C4-2B (cell line): ENCODE measurements around the gene OTOR.

Experiments
- H3K27ac ChIP-seq: fragments of 450-650 bp; 2 replicates; pipeline ENCODE4 v1.5.1; 2017
- ZFX ChIP-seq: fragments of 450-650 bp; IDR thresholded peaks from 2 replicates; pipeline ENCODE4 v1.6.1; 2017
- TF ChIP-seq, protein P1 (sequence below): fragments of 450-650 bp; conservative IDR thresholded peaks from 2 replicates; pipeline ENCODE4 v1.5.1; 2017; ENCODE audit warnings: mild to moderate bottlenecking

OTOR gene

DNA sequence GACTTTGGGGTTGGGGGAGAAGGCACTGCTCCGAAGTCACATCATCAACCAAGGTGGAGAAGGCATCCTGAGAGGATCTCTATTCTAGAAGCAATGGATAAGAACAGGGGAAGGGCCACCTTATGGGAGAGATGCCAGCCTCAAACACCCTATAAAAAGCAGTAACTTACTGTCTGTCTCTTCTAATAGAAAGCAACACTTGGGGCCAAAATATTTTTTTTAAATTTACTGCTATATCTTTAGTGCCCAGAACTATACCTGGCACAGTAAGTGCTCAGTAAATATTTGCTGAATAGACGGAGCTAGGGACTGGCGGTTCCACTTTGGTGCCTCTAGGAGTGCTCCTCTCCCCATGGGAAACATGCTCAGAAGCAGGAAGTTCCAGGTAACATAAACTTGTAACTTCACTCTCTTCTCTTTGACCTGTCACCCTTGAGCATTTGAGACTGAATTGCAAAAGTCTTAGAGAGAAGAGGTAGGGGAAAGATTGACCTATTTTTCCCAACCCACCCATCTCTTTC is 807 bp upstream of the OTOR start:
- no peak for TF ChIP-seq ZFX
- TF ChIP-seq, protein P1, sequence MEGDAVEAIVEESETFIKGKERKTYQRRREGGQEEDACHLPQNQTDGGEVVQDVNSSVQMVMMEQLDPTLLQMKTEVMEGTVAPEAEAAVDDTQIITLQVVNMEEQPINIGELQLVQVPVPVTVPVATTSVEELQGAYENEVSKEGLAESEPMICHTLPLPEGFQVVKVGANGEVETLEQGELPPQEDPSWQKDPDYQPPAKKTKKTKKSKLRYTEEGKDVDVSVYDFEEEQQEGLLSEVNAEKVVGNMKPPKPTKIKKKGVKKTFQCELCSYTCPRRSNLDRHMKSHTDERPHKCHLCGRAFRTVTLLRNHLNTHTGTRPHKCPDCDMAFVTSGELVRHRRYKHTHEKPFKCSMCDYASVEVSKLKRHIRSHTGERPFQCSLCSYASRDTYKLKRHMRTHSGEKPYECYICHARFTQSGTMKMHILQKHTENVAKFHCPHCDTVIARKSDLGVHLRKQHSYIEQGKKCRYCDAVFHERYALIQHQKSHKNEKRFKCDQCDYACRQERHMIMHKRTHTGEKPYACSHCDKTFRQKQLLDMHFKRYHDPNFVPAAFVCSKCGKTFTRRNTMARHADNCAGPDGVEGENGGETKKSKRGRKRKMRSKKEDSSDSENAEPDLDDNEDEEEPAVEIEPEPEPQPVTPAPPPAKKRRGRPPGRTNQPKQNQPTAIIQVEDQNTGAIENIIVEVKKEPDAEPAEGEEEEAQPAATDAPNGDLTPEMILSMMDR: peak; percentile 58

DNA sequence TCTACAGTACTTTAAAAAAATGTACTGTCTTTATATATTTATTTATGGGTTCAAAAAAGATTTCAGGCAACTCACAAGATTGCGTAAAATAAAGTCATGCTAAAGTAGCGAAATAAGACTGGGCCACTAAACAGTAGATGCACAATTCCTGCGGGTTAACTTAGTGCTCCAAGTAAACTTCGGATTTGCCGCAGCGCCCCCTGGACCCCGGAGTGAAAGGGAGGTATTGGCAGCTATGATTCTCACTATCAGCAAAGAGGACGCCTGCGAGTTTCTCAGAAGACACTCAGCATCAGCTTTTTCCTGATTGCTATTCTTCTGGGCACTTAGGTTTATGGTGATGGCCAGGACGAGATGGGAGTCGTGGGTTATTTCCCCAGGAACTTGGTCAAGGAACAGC is 1.4 kb downstream of the OTOR start:
- TF ChIP-seq, protein P1: no peak

More for the DNA sequence above, 807 bp upstream of the OTOR start:
- no peak overlapping the region for H3K27ac ChIP-seq

DNA sequence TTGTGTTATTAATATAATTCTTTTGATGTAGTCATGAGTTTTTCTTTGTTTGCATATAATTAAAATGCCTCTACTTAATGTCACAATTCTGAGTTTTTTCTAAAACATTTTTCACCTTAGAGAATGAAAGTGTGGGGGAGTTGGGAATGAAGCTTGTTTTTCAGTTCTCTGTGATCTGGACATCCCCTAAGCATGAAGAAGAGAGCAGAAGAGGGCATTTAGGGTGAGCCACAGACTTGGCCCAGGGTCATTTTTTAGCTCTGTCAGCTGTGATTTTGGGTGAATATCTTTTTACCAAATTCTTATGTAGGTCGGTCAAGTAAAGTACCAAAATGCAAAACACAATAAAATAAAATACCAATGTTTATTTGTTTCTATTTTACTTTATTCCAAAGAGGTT is 3.9 kb downstream of the OTOR start:
- H3K27ac ChIP-seq: no peak overlapping the region
- TF ChIP-seq ZFX: no peak
- TF ChIP-seq, protein P1: no peak

More for the DNA sequence above, 1.4 kb downstream of the OTOR start:
- no peak overlapping the region for H3K27ac ChIP-seq

DNA sequence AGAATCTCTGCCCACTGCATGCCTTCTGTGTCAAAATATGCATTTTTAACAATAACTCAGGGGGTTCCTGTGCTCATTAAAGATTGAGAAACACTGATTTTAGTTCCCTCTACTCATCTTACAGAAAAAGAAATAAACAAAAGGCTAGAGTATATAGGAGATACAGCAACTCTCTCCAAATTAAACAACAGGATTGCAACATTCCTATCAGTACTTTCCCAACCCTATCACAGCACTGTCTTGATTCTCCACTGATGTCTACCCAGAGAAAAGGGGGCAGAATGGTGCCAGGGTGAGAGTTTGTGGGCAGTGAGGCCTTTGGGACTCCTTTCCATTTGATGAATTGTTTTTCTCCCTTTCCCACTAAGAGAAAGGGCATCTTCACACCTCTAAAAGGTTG is 4.7 kb downstream of the OTOR start:
- no peak overlapping the region for H3K27ac ChIP-seq
- TF ChIP-seq, protein P1: no peak
- no peak for TF ChIP-seq ZFX

DNA sequence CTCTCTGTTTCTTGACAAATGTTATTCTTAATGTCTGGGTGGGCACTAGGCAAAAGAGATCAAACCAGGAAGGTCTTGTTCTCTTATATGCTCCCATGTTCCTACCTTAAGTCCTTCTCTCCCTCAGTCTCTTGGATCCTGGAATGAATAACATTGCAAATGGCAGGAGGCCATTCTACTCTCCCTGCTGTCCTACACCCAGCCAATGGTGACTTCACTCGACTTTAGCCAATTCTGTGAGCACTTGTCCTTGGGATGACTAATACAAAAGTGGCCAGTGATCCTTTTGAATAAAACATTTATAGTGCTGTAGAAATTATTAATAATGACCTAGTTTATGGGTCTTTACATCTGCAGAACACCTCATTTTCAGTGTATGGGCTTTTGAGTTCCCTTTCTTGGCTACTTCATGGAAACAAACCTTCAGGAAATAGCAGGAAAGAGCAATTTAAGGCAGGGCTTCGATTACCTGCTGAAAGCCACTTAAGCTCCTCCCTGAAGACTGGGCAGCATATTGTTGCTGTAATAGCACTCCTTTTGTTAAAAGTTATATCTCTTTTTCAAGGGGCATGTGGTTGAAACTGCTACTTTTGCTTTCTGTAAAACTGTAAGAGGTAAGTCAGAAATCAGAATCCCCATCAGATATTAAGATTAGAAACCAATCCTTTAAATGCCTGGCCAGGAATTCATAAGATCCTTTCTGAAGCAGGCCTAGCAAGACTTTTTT is 10.5 kb downstream of the OTOR start:
- TF ChIP-seq ZFX: no peak
- TF ChIP-seq, protein P1: no peak

DNA sequence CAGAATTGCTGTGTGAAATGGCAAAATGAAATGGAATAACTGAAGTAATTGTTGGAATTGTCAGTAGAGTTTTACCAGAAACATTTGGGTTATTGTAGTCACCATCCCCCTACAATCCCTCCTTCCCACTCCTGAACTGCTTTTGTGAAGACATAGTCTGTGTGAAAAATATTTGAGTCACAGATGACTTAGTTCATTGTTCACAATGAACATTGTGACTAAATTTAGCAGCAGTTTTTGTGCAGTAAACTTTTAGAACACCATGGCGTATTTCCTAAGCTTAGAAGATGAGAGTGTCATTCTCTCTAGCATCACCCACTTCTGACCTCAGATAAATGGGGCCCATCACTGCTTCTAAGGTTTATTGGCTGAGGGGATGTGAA is 11.0 kb downstream of the OTOR start:
- TF ChIP-seq ZFX: no peak
- TF ChIP-seq, protein P1: no peak

More for the DNA sequence above, 10.5 kb downstream of the OTOR start:
- H3K27ac ChIP-seq: no peak overlapping the region

DNA sequence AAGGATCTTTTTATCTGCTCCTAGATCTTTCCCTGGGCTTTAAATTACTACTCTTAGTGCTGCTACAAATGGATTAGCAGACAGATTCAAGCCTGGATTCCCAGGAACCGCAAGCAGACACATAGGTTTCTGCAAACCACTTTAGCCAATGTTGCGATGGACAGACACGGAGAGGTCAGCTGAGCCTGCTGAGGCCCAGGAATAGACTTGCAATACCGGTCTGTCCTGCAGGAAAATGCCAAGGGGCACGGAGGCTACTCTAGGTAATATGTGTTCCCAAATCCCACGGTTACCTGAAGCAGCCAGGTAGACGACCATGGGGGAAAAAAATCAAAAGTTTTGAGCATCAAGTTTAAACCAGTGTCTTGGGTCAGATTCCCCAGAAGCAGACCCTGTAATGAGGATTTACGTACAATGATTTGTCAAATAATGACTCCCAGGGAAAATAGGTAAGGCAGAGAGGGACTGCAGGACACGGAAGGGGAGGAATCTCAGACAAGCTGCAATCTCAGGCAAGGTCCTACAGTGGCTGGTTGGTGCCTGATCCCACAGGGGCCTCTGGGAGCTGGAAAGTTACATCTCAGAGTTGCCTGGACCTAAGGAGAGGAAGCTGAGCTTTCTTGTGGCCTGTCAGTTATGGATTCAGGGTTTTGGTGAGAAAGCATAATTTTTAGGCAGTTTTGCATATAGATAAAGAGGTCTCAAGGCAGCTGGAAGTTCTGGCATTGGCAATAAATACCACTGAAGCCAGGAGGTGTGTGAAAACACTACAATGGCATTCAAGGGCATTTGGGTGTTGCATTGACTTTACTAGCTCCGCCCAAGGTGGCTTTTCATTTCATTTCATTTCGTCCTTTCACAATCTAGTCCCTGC is 12.5 kb downstream of the OTOR start:
- peak overlapping the region; percentile 40 for H3K27ac ChIP-seq
- TF ChIP-seq, protein P1: no peak
- TF ChIP-seq ZFX: no peak

More for the DNA sequence above, 11.0 kb downstream of the OTOR start:
- H3K27ac ChIP-seq: no peak overlapping the region
